HepG2 (cell line): ENCODE measurements around the gene FAM124A. TPM values are rescaled to one million over a fixed set of nuclear protein-coding genes. Genes with fewer than 3 reads are reported as not detected.

Experiments
- ATAC-seq: fragments of 200-7000 bp; cut with Tn5 transposase; 3 replicates; pipeline ENCODE4 v1.9.1; 2020; ENCODE audit warnings: mild to moderate bottlenecking, moderate library complexity
- BruUV-seq: library from RNA; stranded (reverse); fragments of 400-500 nt; replicated peaks from 2 replicates; lab custom pipeline; 2021; lab: Mats Ljungman, UMichigan
- CTCF ChIA-PET: fragments of 300-600 bp; formaldehyde crosslinking; extraction: SDS; loops from one replicate; lab custom pipeline; 2021; ENCODE audit warnings: low total read pairs, inconsistent platforms, low intra/inter-chr PET ratio; lab: Yijun Ruan, JAX
- POLR2A ChIA-PET: fragments of 350-600 bp; sonication (Branson Sonifier 250); formaldehyde crosslinking; loops from one replicate; lab custom pipeline; 2020; ENCODE audit warnings: antibody characterized with exemption, inconsistent platforms; lab: Yijun Ruan, JAX
- DNase-seq: peaks from one replicate; pipeline ENCODE4 v3.0.0-alpha.2; 2015; ENCODE audit warnings: low spot score
- FAIRE-seq: peaks from 3 replicates; lab custom pipeline; 2011; peaks lifted over from hg19 to GRCh38; lab: Jason Lieb, UNC
- H2AFZ ChIP-seq: one replicate; pipeline ENCODE4 v1.6.1; 2011; ENCODE audit warnings: low read length, inconsistent platforms
- H3K27ac ChIP-seq: fragments of 300-600 bp; 3 replicates; pipeline ENCODE4 v1.8.0; 2011; ENCODE audit warnings: mixed run types, mild to moderate bottlenecking, mixed read lengths, low read length, inconsistent platforms; ENCODE audit not compliant: insufficient read depth; ENCODE audit errors: extremely low read length
- H3K27me3 ChIP-seq, 2 experiments: fragments of 200-600 bp in 1 of 2; 2 replicates in 1 of 2; 3 replicates in 1 of 2; pipeline versions ENCODE4 v1.6.0 to v1.8.0; 2011; ENCODE audit warnings: low read length in 2 of 2, mild to moderate bottlenecking in 2 of 2, moderate library complexity in 2 of 2, inconsistent platforms in 1 of 2; ENCODE audit not compliant: insufficient read depth in 2 of 2, control insufficient read depth in 1 of 2
- H3K36me3 ChIP-seq, 2 experiments: fragments of 200-600 bp in 1 of 2; replicated peaks in 1 of 2; 2 replicates in 1 of 2; 3 replicates in 1 of 2; pipeline versions ENCODE4 v1.5.1 to v1.8.0; 2011; ENCODE audit warnings: low read length in 2 of 2, inconsistent platforms in 1 of 2; ENCODE audit not compliant: insufficient read depth in 2 of 2, control insufficient read depth in 1 of 2
- H3K4me1 ChIP-seq: 2 replicates; pipeline ENCODE4 v1.5.1; 2012; ENCODE audit warnings: low read length, inconsistent platforms; ENCODE audit not compliant: insufficient read depth
- H3K4me2 ChIP-seq: 2 replicates; pipeline ENCODE4 v1.6.0; 2011; ENCODE audit warnings: low read depth, low read length, inconsistent platforms
- H3K4me3 ChIP-seq, 3 experiments: fragments of 200-600 bp in 1 of 3; sonication (generic), shearing (Covaris generic) in 1 of 3; replicated peaks in 1 of 3; 2 replicates each; pipeline ENCODE4 v1.5.1; 2011 to 2016; ENCODE audit warnings: low read length in 3 of 3, inconsistent platforms in 2 of 3, low read depth in 2 of 3, mild to moderate bottlenecking in 2 of 3, control low read depth in 1 of 3, mixed read lengths in 1 of 3; ENCODE audit not compliant: insufficient read depth in 1 of 3
- H3K79me2 ChIP-seq: one replicate; pipeline ENCODE4 v1.6.1; 2011; ENCODE audit warnings: low read length, inconsistent platforms; ENCODE audit not compliant: insufficient read depth
- H3K9ac ChIP-seq: 2 replicates; pipeline ENCODE4 v1.6.0; 2011; ENCODE audit warnings: mild to moderate bottlenecking, low read depth, low read length, inconsistent platforms; ENCODE audit not compliant: insufficient read depth
- H3K9me3 ChIP-seq: 2 replicates; pipeline ENCODE4 v1.5.1; 2012; ENCODE audit warnings: mild to moderate bottlenecking, low read length
- H4K20me1 ChIP-seq: 2 replicates; pipeline ENCODE4 v1.6.0; 2011; ENCODE audit warnings: inconsistent platforms, mild to moderate bottlenecking, low read length, moderate library complexity; ENCODE audit not compliant: insufficient read depth
- CHD4 ChIP-seq: fragments of 200-600 bp; sonication (generic); IDR thresholded peaks from 2 replicates; pipeline ENCODE4 v1.7.0; 2017; ENCODE audit warnings: mild to moderate bottlenecking, low read length, borderline replicate concordance
- ETV6 ChIP-seq: sonication (generic); formaldehyde crosslinking; conservative IDR thresholded peaks from 2 replicates; pipeline ENCODE4 v1.4.0; 2020; ENCODE audit warnings: missing genetic modification reagents
- HNF4G ChIP-seq, 2 experiments: sonication (generic) in 1 of 2; formaldehyde crosslinking in 1 of 2; IDR thresholded peaks; 2 replicates each; pipeline versions ENCODE4 v1.4.0 to v1.6.1; 2011 to 2020; ENCODE audit warnings: borderline replicate concordance in 2 of 2, low read depth in 2 of 2, mild to moderate bottlenecking in 2 of 2, low read length in 1 of 2, missing genetic modification reagents in 1 of 2, moderate library complexity in 1 of 2
- KDM1A ChIP-seq: IDR thresholded peaks from 2 replicates; pipeline ENCODE4 v1.6.1; 2016; ENCODE audit warnings: missing compliant biosample characterization
- NR1H2 ChIP-seq: sonication (generic); formaldehyde crosslinking; IDR thresholded peaks from 2 replicates; pipeline ENCODE4 v1.8.1; 2022; ENCODE audit warnings: low read depth, missing genetic modification reagents, borderline replicate concordance
- PTBP1 ChIP-seq: fragments of 200-400 bp; formaldehyde crosslinking; IDR thresholded peaks from 2 replicates; pipeline ENCODE4 v1.6.1; 2018; ENCODE audit warnings: low read length, low read depth; ENCODE audit not compliant: poor library complexity, severe bottlenecking
- TRIM22 ChIP-seq: fragments of 450-650 bp; IDR thresholded peaks from 2 replicates; pipeline ENCODE4 v1.6.1; 2017
- ZNF430 ChIP-seq: sonication (generic); formaldehyde crosslinking; IDR thresholded peaks from 2 replicates; pipeline ENCODE4 v1.9.0; 2021; ENCODE audit warnings: mild to moderate bottlenecking, missing genetic modification reagents
- ZNF687 ChIP-seq: sonication (generic); formaldehyde crosslinking; IDR thresholded peaks from 2 replicates; pipeline ENCODE4 v1.5.1; 2020; ENCODE audit warnings: mild to moderate bottlenecking, missing genetic modification reagents, moderate library complexity
- WGBS: methylation state at CpG from one replicate; pipeline ENCODE4 v1.1.6; 2017; ENCODE audit warnings: low lambda C conversion rate; 5-methylcytosine and 5-hydroxymethylcytosine counted together
- in situ Hi-C: cut with HindIII; loops from 2 replicates; pipeline ENCODE4 v1.10.0; 2017; ENCODE audit warnings: low pct_unique_long_range_greater_than_20kb; ENCODE audit not compliant: extremely low pct_ligation_motif_present
- intact Hi-C: fragments of 100-400 bp; cut with micrococcal nuclease; formaldehyde crosslinking; loops from one replicate; pipeline ENCODE4 v1.10.0; 2022; ENCODE audit not compliant: unreplicated experiment
- polyA plus RNA-seq, 8 experiments: library from polyadenylated mRNA; depleted of rRNA in 3 of 8; stranded (reverse) in 7 of 8; unstranded in 1 of 8; fragments of >200 nt; fragmentation: Illumina TruSeq in 4 of 8; extraction: Trizol in 4 of 8; gene quantifications; 2 replicates each; pipeline versions ENCODE4 v1.2.1 to v1.2.3, GENCODE V29; 2011 to 2016; ENCODE audit warnings: low read depth in 4 of 8, missing spikeins in 1 of 8, mixed read lengths in 1 of 8; ENCODE audit not compliant: insufficient read depth in 1 of 8
- total RNA-seq, 5 experiments: library from RNA; depleted of rRNA; stranded (reverse); fragments of >200 nt; fragmentation: Illumina TruSeq; extraction: Trizol; gene quantifications; 2 replicates each; pipeline ENCODE4 v1.2.3, GENCODE V29; 2016; ENCODE audit warnings: low read depth in 1 of 5

The FAM124A gene
- total and polyA plus RNA-seq, 2 of the 13 experiments (the other 11 are each of a cell fraction or from before 2014, with no cell fraction given) = not detected

GRCh38 chr13:51229731-51230130 is 7.5 kb downstream of the FAM124A start:
- in situ Hi-C loops = no loop called here
- CTCF ChIA-PET = no interaction called here
- Histone ChIP-seq H4K20me1 (no peaks in the 10 kb centered on the region), H3K79me2 (no peaks in the 10 kb centered on the region), H3K9me3 (no peaks in the 10 kb centered on the region), H3K4me2 (no peak overlapping the region)
- FAIRE-seq = no peak
- intact Hi-C loops = no loop called here
- TF ChIP-seq ETV6 (CRISPR knock-in tag) (no peak), PTBP1 (no peak), NR1H2 (CRISPR knock-in tag) (no peak), CHD4 (no peak), TRIM22 (no peak)
- TF ChIP-seq, all 625 proteins: peak for 0
- DNase-seq (no peak), ATAC-seq (no peak)
- H3K4me3 ChIP-seq = no peak overlapping the region
- H3K36me3 ChIP-seq = no peaks in the 10 kb centered on the region
- H3K9ac ChIP-seq = no peak overlapping the region
- no peak overlapping the region for H2AFZ ChIP-seq
- WGBS = 62% methylated on average over 2 of the region's 2 CpGs
- H3K27ac ChIP-seq = no peak overlapping the region
- no peaks in the 10 kb centered on the region for H3K4me1 ChIP-seq
- peaks cover 2 to 43% of the 10 kb centered on the region in 2 experiments; a peak in 4 of 5 replicates for H3K27me3 ChIP-seq
- BruUV-seq = no TSS peak
- POLR2A ChIA-PET = no interaction called here

- H3K27me3 ChIP-seq = peaks cover 2 to 45% of the 10 kb centered on the region in 2 experiments; a peak in 4 of 5 replicates
- TF ChIP-seq ZNF430 (no peak), ZNF687 (CRISPR knock-in tag) (no peak), KDM1A (CRISPR knock-in tag) (no peak), NR1H2 (CRISPR knock-in tag) (no peak), HNF4G (IDR thresholded peaks at IDR 0.05; ENCODE audit: borderline replicate concordance, low read depth, low read length) (no peak), HNF4G (CRISPR knock-in tag; IDR thresholded peaks at IDR 0.05; ENCODE audit: borderline replicate concordance, low read depth) (no peak)
- H3K4me3 ChIP-seq = no peak overlapping the region
- 13% methylated on average over 8 of the region's 8 CpGs for WGBS
- FAIRE-seq (no peak), ATAC-seq (no peak), DNase-seq (no peak)
- H3K9ac ChIP-seq = no peak overlapping the region
- no peaks in the 10 kb centered on the region for H3K9me3 ChIP-seq
- intact Hi-C loops = no loop called here
- CTCF ChIA-PET = no interaction called here
- POLR2A ChIA-PET = no interaction called here
- no peak overlapping the region for H3K27ac ChIP-seq
- no peak overlapping the region for H2AFZ ChIP-seq
- H3K36me3 ChIP-seq = no peaks in the 10 kb centered on the region
- H3K79me2 ChIP-seq = no peaks in the 10 kb centered on the region
- no peaks in the 10 kb centered on the region for H3K4me1 ChIP-seq
- in situ Hi-C loops = no loop called here
- H3K4me2 ChIP-seq = no peak overlapping the region
- no peaks in the 10 kb centered on the region for H4K20me1 ChIP-seq
- BruUV-seq = no TSS peak
Observed at GRCh38 chr13:51230477-51231105, 8.4 kb downstream of the FAM124A start.
